K562 (cell line): ENCODE data around the gene DYNC2H1. TPM values are rescaled to one million over a fixed set of nuclear protein-coding genes. Genes with fewer than 3 reads are reported as not detected.

ENCODE experiments used
- EHMT2 ChIP-seq: fragments of 450-650 bp; IDR thresholded peaks from 2 replicates; pipeline ENCODE4 v1.6.1; 2018; ENCODE audit warnings: antibody characterized with exemption
- TRIM28 ChIP-seq: fragments of 450-650 bp; IDR thresholded peaks from 2 replicates; pipeline ENCODE4 v1.6.1; 2017
- polyA plus RNA-seq, 8 experiments: library from polyadenylated mRNA; depleted of rRNA in 4 of 8; stranded (reverse) in 5 of 8; unstranded in 3 of 8; fragments of >200 nt; fragmentation: Nextera tagmentation in 2 of 8; fragmentation: Illumina TruSeq in 1 of 8; extraction: Ambion mirVana in 2 of 8; extraction: Trizol in 1 of 8; gene quantifications; 2 replicates each; pipeline versions ENCODE4 v1.2.1 to v1.2.3, GENCODE V29; 2011 to 2014; ENCODE audit warnings: inconsistent platforms in 1 of 8, missing spikeins in 1 of 8
- total RNA-seq, 7 experiments: library from RNA; depleted of rRNA in 6 of 7; stranded (reverse); fragments of >200 nt in 6 of 7; fragmentation: Illumina TruSeq in 2 of 7; extraction: Trizol in 2 of 7; gene quantifications; 2 replicates each; pipeline versions ENCODE4 v1.2.1 to v1.2.3, GENCODE V29; 2011 to 2021; ENCODE audit warnings: low replicate concordance in 1 of 7
- TF ChIP-seq, protein P1 (sequence below), 2 experiments: fragments of 450-650 bp in 1 of 2; sonication (generic) in 1 of 2; formaldehyde crosslinking in 1 of 2; IDR thresholded peaks; 2 replicates each; pipeline versions ENCODE4 v1.7.1 to v1.9.0; 2016 to 2022; ENCODE audit warnings: inconsistent platforms in 1 of 2, mild to moderate bottlenecking in 1 of 2, missing genetic modification reagents in 1 of 2
- TF ChIP-seq, protein P2 (sequence below): conservative IDR thresholded peaks from 2 replicates; pipeline ENCODE4 v1.6.1; 2011; ENCODE audit warnings: low read depth, mild to moderate bottlenecking, low read length; ENCODE audit not compliant: control insufficient read depth
- TF ChIP-seq, protein P3 (sequence below): sonication (generic); formaldehyde crosslinking; IDR thresholded peaks from 2 replicates; pipeline ENCODE4 v1.8.0; 2023; ENCODE audit warnings: mild to moderate bottlenecking, missing genetic modification reagents

Gene DYNC2H1
- total and polyA plus RNA-seq, 9 of the 15 experiments (the other 6 are each of a cell fraction or from before 2014, with no cell fraction given), result 0.08 to 0.64 (median 0.20) TPM

DNA sequence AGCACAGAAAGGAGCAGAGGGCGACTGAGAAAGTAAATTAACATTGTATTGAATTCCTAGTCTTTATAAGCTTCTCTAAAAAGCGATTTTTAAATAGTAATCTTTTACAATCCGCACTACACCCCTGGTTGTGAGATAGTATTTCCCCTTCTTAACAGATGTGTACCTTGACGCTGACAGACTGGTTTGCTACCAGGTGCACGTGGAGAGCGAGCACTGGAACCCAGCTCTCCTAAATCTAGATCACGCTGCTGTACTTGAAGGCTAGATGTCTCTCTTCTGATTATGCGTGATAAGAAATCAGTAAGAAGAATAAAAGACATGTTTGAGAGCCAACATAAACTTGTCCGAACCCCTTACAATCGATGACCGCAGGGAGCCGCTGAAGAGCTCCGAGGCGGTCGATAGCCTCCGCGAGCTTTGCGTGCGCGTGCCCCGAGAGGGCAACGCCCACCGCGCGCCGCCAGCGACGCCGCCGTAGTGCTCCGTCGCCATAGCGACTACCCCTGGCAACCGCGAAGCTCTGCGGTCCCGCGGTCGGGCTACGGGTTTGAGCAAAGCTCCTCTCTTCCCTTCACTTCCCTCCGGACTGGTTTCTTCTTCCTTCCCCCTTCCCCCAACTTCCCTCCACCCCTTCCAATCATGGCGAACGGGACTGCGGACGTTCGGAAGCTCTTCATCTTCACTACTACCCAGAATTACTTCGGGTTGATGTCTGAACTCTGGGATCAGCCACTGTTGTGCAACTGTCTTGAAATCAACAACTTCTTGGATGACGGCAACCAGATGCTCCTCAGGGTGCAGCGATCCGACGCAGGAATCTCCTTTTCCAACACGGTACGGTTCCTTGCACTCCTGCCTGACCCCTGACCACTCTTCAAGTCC, at the start of gene DYNC2H1 (continued):
- TF ChIP-seq, protein P1, sequence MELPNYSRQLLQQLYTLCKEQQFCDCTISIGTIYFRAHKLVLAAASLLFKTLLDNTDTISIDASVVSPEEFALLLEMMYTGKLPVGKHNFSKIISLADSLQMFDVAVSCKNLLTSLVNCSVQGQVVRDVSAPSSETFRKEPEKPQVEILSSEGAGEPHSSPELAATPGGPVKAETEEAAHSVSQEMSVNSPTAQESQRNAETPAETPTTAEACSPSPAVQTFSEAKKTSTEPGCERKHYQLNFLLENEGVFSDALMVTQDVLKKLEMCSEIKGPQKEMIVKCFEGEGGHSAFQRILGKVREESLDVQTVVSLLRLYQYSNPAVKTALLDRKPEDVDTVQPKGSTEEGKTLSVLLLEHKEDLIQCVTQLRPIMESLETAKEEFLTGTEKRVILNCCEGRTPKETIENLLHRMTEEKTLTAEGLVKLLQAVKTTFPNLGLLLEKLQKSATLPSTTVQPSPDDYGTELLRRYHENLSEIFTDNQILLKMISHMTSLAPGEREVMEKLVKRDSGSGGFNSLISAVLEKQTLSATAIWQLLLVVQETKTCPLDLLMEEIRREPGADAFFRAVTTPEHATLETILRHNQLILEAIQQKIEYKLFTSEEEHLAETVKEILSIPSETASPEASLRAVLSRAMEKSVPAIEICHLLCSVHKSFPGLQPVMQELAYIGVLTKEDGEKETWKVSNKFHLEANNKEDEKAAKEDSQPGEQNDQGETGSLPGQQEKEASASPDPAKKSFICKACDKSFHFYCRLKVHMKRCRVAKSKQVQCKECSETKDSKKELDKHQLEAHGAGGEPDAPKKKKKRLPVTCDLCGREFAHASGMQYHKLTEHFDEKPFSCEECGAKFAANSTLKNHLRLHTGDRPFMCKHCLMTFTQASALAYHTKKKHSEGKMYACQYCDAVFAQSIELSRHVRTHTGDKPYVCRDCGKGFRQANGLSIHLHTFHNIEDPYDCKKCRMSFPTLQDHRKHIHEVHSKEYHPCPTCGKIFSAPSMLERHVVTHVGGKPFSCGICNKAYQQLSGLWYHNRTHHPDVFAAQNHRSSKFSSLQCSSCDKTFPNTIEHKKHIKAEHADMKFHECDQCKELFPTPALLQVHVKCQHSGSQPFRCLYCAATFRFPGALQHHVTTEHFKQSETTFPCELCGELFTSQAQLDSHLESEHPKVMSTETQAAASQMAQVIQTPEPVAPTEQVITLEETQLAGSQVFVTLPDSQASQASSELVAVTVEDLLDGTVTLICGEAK (IDR thresholded peaks at IDR 0.05), result no peak
- TF ChIP-seq, protein P1 (CRISPR knock-in tag; IDR thresholded peaks at IDR 0.05), result no peak
- no peak for TF ChIP-seq EHMT2
- TF ChIP-seq, protein P2, sequence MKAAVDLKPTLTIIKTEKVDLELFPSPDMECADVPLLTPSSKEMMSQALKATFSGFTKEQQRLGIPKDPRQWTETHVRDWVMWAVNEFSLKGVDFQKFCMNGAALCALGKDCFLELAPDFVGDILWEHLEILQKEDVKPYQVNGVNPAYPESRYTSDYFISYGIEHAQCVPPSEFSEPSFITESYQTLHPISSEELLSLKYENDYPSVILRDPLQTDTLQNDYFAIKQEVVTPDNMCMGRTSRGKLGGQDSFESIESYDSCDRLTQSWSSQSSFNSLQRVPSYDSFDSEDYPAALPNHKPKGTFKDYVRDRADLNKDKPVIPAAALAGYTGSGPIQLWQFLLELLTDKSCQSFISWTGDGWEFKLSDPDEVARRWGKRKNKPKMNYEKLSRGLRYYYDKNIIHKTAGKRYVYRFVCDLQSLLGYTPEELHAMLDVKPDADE, result peak; percentile 29; the same call in 1 of the 2 replicates
- no peak for TF ChIP-seq TRIM28
- TF ChIP-seq, protein P3, sequence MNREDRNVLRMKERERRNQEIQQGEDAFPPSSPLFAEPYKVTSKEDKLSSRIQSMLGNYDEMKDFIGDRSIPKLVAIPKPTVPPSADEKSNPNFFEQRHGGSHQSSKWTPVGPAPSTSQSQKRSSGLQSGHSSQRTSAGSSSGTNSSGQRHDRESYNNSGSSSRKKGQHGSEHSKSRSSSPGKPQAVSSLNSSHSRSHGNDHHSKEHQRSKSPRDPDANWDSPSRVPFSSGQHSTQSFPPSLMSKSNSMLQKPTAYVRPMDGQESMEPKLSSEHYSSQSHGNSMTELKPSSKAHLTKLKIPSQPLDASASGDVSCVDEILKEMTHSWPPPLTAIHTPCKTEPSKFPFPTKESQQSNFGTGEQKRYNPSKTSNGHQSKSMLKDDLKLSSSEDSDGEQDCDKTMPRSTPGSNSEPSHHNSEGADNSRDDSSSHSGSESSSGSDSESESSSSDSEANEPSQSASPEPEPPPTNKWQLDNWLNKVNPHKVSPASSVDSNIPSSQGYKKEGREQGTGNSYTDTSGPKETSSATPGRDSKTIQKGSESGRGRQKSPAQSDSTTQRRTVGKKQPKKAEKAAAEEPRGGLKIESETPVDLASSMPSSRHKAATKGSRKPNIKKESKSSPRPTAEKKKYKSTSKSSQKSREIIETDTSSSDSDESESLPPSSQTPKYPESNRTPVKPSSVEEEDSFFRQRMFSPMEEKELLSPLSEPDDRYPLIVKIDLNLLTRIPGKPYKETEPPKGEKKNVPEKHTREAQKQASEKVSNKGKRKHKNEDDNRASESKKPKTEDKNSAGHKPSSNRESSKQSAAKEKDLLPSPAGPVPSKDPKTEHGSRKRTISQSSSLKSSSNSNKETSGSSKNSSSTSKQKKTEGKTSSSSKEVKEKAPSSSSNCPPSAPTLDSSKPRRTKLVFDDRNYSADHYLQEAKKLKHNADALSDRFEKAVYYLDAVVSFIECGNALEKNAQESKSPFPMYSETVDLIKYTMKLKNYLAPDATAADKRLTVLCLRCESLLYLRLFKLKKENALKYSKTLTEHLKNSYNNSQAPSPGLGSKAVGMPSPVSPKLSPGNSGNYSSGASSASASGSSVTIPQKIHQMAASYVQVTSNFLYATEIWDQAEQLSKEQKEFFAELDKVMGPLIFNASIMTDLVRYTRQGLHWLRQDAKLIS, result no peak
